Tibial nerve (tissue), 4 donors: ENCODE measurements around the gene ZNG1B.
"Not testable (repeated sequence)": the region's sequence is repeated elsewhere in the genome, so short reads cannot be mapped to it uniquely, and the experiment has no call there.

Experiments used
- CTCF ChIP-seq, 5 experiments: fragments of 200-600 bp in 3 of 5; fragments of 450-650 bp in 2 of 5; sonication (generic) in 3 of 5; IDR thresholded peaks; one replicate each; pipeline ENCODE4 v1.5.1; 2016 to 2019; ENCODE audit warnings: antibody characterized with exemption in 5 of 5, mild to moderate bottlenecking in 3 of 5, moderate library complexity in 2 of 5
- EP300 ChIP-seq, 2 donors: sonication (generic); formaldehyde crosslinking; IDR thresholded peaks; one replicate each; pipeline ENCODE4 v1.6.1; 2017; ENCODE audit warnings: antibody characterized with exemption in 2 of 2, mild to moderate bottlenecking in 1 of 2

- not testable (repeated sequence) for TF ChIP-seq CTCF, EP300 (IDR thresholded peaks at IDR 0.05)
These were observed 105.0 kb downstream of the ZNG1B start for GRCh38 chr2:113542529-113542928.
